GM19238 (cell line): Measurements from ENCODE around the gene GPT2.

Source experiments
- DNase-seq: peaks from one replicate; pipeline ENCODE4 v3.0.0; 2011; ENCODE audit warnings: low spot score; ENCODE audit not compliant: insufficient read length

The GPT2 gene

DNA sequence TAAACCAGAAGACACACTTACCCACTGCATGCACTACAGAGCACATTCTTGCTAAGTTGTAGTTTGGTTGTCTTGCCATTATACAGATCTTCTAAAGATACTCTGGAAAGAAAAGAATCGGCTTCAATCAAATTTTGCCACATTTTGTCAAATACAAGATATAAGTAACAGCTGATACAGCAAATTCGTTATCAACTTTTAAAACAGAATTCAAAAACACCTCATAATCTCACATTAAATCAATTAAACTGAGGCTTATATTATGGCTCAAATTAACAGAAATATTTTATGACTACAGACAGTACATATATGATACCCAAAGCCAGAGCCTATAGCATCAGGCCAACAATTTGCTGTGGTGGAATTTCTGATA is 83.9 kb downstream of the GPT2 start:
- DNase-seq = no peak

DNA sequence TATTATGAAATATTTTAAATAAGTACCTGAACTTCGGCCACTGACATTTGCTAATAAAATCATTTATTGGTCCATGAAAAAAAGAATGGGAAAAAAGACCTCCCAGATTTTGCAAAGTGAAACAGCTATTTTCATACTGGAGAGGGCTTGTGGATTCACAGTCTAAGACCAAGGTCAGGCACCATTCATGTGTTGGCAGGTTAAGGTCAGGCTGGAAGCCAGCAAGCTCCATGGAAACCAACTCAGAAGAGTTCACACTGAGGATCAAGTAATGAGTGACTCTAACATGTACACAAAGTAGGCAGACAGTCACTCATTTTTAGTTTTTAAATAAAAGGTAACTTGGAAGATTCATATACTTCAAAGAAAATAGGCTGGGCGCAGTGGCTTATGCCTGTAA is 85.9 kb downstream of the GPT2 start:
- no peak for DNase-seq

DNA sequence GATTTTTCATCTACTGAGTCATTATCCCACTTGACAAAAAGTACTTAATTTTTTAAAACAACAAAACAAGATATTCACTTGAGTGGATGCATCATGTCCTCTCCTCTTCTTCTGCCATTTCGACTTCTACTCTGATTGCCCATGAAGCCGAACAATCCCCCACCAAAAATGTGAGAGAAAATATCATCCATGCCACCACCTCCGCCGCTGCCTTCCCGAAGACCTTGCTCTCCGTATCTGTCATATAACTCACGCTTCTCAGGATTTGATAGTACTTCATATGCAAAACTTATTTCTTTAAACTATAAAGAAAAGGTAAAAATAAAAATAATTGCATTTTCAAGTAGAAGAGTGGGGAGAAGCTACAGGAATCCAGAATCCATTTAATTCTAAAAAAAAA is 87.1 kb downstream of the GPT2 start:
- DNase-seq = no peak

DNA sequence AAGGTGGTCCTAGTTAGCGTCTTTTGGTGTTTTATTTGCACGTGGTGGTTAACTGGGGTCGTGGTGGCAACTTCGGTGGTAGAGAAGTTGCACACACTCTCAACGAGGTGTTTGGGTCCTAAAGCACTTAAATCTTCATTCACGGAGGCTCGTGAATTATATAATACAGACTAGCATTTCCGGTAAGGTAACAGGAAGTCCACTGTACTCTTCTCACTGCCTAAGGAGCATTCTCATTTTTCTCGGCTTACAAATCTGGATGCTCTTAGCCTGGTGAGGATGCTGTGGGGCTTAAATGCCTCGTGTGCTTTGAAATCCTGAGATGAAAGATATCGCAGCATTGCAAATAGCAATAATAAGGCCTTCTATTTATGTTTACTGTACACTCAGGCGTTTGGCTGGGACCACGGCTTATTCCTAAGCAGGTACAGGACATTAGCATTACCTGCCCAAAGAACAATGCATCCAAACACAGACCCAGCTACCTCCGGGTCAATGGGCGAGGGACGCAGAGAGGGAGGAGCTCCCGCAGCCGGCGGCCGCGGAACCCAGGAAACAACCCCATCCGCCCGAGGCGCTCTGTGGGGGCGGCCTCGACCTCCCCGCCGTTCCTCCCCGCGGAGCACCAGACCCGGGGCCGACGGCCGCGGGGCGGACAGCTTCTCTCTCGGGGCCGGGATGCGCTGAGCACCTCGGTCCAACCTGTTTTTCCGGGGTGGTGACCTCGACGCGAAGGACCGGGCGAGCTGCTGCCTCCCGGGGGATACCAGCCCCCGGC is 88.5 kb downstream of the GPT2 start:
- peak; percentile 66 for DNase-seq

DNA sequence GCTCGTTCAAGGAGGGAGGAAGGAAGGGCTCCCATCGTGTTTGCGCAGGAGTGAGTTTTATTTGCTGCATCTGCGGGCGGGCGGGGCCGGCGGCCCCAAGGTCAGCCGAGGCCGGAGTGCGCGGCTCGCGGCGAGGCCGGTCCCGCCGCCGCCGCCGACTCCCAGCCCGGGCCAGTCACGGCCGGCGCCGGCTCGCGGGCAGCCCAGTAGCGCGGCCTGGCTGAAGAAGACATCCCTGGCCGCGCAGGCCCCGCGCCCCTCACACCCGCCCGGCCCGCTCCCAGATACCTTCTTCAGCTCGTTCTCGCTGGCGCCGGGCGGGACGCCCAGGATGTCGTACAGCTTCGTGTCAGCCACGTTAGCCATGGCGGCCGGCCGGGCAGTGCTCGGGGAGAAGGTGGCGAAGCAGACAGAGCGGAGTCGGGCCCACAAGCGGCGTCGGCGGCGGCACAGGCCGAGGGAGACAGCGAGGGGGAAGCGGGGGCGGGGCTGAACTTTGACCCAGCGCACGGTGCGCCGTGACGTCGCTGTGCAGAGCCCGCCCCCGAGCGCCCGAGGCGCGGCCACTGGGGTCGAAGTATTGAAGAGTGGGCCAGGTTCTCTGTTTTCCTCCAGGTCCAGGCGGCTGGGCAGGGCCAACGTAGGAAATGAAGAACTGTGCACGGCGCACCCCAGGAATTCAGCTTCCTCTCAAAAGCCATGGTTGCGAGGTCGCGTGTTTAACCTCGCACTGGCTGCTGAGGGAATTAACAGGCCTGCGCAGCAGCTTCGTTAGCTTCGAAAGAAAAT is 89.2 kb downstream of the GPT2 start, which contains the start of gene DNAJA2:
TSS of gene DNAJA2 (minus strand) at position 468 of the 789 bp plus-strand sequence. CDS start at position 366, 102 bp downstream.
- DNase-seq = peak; percentile 86

DNA sequence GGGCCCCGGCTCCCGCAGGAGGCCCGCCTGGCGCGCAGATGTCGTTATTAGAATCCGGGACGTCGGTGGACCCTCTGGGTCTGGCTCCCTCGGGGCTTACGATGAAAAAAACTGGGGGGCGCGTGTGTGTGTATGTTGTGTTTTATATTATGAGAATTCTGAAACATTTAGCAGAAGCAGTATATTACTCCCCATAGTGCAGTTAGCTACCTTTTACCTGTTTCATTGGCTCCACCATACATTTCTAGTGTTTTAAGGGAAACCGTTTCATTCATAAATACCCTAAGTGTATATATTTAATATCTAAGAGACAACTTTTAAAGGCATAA is 89.8 kb downstream of the GPT2 start:
- DNase-seq = no peak

DNA sequence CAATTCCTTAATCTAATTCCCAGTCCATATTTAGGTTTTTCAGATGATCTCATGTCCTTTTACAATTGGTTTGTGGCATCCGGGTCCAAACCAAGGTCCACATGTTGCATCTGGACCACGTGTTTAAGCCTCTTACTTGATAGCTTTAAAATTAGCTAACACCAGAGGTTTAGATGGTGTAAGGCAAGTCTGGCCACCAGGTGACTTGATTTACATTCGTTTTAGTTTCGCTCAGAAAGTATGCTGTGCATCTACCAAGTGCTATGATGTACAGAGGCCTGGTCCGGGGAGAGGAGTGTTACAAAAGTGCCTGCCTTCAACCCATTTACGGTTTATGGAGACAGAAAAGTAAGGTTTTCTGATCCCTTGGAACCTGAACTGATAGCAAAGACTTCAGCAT is 90.2 kb downstream of the GPT2 start:
- peak; percentile 19 for DNase-seq

DNA sequence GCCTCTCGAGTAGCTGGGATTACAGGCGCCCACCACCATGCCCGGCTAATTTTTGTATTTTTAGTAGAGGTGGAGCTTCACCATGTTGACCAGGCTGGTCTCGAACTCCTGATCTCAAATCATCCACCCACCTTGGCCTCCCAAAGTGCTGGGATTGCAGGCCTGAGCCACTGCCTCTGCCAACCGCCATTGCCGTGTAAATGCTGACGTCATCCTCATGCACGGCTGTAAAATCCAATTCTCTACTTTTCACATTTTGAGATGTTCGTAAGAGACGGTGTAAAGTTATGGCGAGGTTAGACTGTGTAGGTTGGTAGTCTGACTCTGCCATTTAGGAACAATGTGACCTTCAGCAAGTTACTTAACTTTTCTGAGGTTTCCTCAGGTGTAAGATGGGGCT is 91.0 kb downstream of the GPT2 start:
- DNase-seq = no peak

DNA sequence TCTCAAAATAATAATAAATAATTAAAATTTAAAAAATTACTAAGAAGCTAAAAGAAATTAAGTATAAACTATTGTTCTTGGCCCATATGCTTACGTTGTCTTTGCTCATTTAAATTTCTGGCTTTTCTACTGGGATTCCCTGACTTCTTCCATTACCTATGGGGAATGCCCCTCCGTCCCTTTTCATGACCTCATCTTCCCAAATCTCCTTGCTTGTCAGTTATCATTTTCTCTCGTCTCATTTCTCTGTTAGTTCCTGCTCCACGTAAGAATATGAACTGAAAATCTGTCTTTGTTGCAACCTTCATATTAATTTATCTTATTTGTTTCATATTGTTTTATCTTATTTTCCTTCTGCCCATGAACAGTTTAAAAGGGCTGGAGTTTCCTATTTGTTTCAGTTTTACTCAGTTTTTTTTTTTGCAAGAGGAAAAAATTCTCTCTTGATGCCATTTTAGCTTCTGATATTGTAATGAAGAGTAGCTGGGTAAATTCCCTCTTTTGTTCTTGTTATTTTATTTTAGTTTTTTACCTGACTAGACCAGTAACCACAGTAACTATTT is 91.8 kb downstream of the GPT2 start:
- DNase-seq = no peak

DNA sequence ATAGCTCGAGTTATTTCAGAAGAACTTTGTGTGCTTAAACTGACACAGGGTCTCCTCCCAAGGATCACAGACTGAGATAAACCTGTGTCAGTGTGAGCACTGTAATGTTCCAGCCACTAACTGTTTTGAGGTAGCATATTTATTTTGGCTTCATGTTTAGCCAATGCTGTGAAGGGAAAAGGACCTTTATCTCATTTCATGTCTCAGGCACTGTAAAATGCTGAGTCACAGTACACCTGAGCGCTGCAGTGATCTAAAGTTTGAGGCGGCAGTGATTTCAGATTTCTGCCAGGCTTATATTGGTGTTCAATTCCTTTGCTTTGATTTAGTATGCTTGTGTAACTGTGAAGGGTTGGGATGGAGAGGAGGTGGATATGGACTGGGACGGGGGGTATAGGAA is 92.4 kb downstream of the GPT2 start:
- DNase-seq = no peak
